Lung (tissue), 12 donors: Measurements from ENCODE around the gene XPNPEP1. TPM values are rescaled to one million over a fixed set of nuclear protein-coding genes. Genes with fewer than 3 reads are reported as not detected.

Experiments
- ATAC-seq: fragments of 200-7000 bp; cut with Tn5 transposase; one replicate; pipeline ENCODE4 v1.9.1; 2020; ENCODE audit warnings: moderate number of reproducible peaks; ENCODE audit not compliant: insufficient read depth, low FRiP score
- DNase-seq, 3 donors: peaks; one replicate each; pipeline ENCODE4 v3.0.0-alpha.2; 2013 to 2017
- H3K27ac ChIP-seq, 2 donors: one replicate each; pipeline ENCODE4 v1.5.1; 2013; ENCODE audit warnings: mild to moderate bottlenecking in 2 of 2, moderate library complexity in 2 of 2, control low read depth in 1 of 2, inconsistent platforms in 1 of 2, low read depth in 1 of 2, low read length in 1 of 2
- H3K27me3 ChIP-seq, 3 donors: one replicate each; pipeline ENCODE4 v1.5.1; 2013; ENCODE audit warnings: low read length in 2 of 3; ENCODE audit not compliant: control insufficient read depth in 3 of 3, insufficient read depth in 3 of 3
- H3K36me3 ChIP-seq, 4 donors: one replicate each; pipeline ENCODE4 v1.5.1; 2013; ENCODE audit warnings: low read length in 4 of 4, mild to moderate bottlenecking in 1 of 4, moderate library complexity in 1 of 4; ENCODE audit not compliant: control insufficient read depth in 4 of 4, insufficient read depth in 4 of 4
- H3K4me1 ChIP-seq, 5 donors: one replicate each; pipeline ENCODE4 v1.5.1; 2013; ENCODE audit warnings: low read length in 5 of 5, mild to moderate bottlenecking in 2 of 5, moderate library complexity in 1 of 5; ENCODE audit not compliant: control insufficient read depth in 5 of 5, insufficient read depth in 5 of 5
- H3K4me3 ChIP-seq: one replicate; pipeline ENCODE4 v1.5.1; 2013; ENCODE audit warnings: mild to moderate bottlenecking, control low read depth, moderate library complexity
- H3K9ac ChIP-seq, 2 donors: one replicate each; pipeline ENCODE4 v1.5.1; 2013; ENCODE audit warnings: low read length in 2 of 2, control low read depth in 1 of 2; ENCODE audit not compliant: insufficient read depth in 1 of 2
- H3K9me3 ChIP-seq, 4 donors: one replicate each; pipeline ENCODE4 v1.5.1; 2013; ENCODE audit warnings: low read length in 3 of 4, mild to moderate bottlenecking in 1 of 4, moderate library complexity in 1 of 4; ENCODE audit not compliant: control insufficient read depth in 4 of 4, insufficient read depth in 3 of 4
- WGBS, 2 donors: extraction: QIAGEN DNeasy Blood & Tissue Kit; methylation state at CpG; one replicate each; pipeline ENCODE4 v1.1.7; 2013; 5-methylcytosine and 5-hydroxymethylcytosine counted together
- polyA plus RNA-seq, 2 donors: library from polyadenylated mRNA; stranded (reverse); fragments of 200-250 nt; gene quantifications; one replicate each; pipeline ENCODE4 v1.2.1, GENCODE V29; 2013
- total RNA-seq, 2 donors: library from RNA; depleted of rRNA in 1 of 2; stranded (reverse); fragments of >200 nt in 1 of 2; gene quantifications; one replicate each; pipeline ENCODE4 v1.2.1, GENCODE V29; 2014 to 2021
- TF ChIP-seq, protein P1 (sequence below): IDR thresholded peaks from 2 replicates; pipeline ENCODE4 v1.5.1; 2012; ENCODE audit warnings: mild to moderate bottlenecking; ENCODE audit errors: control extremely low read depth, extremely low read depth
- donor health status: control.
- donor health status: control.
- donor health status: Bipolar disorder and iron deficiency.
- donor health status: healthy.
- donor health status: DM: yes; HTN: yes; CAD: no.

XPNPEP1 gene
- total and polyA plus RNA-seq, 4 donors: 16.5 to 129 (median 48.4) TPM

DNA sequence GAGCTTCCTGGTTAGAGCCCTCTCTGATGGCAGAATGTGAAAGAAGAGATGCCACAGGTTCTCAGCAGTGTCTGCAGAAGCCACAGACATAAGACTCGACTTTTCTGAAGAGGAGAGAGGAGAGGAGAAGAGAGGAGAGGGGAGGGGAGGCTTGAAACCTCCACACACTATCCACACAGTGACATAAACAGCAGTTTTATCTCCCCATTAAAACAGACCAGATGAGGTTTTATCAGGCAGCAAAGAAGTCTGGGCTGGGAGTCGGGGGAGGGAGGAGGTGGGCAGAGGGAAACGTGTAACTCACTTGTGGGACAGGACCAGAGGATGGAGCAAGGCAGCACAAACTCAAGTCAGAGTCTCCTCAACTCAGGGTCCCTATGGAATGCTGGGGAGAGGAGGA, 76.5 kb downstream of the XPNPEP1 start:
- Histone ChIP-seq H3K27me3 (no peaks in the 10 kb centered on the region), H3K9ac (no peak overlapping the region), H3K36me3 (no peaks in the 10 kb centered on the region), H3K4me1 (peaks cover 0 to 2% (median 0%) of the 10 kb centered on the region in 5 donors), H3K4me3 (no peak overlapping the region), H3K27ac (no peak overlapping the region), H3K9me3 (no peaks in the 10 kb centered on the region)
- DNase-seq: no peak
- ATAC-seq: no peak
- TF ChIP-seq, protein P1, sequence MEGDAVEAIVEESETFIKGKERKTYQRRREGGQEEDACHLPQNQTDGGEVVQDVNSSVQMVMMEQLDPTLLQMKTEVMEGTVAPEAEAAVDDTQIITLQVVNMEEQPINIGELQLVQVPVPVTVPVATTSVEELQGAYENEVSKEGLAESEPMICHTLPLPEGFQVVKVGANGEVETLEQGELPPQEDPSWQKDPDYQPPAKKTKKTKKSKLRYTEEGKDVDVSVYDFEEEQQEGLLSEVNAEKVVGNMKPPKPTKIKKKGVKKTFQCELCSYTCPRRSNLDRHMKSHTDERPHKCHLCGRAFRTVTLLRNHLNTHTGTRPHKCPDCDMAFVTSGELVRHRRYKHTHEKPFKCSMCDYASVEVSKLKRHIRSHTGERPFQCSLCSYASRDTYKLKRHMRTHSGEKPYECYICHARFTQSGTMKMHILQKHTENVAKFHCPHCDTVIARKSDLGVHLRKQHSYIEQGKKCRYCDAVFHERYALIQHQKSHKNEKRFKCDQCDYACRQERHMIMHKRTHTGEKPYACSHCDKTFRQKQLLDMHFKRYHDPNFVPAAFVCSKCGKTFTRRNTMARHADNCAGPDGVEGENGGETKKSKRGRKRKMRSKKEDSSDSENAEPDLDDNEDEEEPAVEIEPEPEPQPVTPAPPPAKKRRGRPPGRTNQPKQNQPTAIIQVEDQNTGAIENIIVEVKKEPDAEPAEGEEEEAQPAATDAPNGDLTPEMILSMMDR: no peak
- 32 to 61% methylated on average over 3 of the region's 3 CpGs for WGBS, 2 donors

DNA sequence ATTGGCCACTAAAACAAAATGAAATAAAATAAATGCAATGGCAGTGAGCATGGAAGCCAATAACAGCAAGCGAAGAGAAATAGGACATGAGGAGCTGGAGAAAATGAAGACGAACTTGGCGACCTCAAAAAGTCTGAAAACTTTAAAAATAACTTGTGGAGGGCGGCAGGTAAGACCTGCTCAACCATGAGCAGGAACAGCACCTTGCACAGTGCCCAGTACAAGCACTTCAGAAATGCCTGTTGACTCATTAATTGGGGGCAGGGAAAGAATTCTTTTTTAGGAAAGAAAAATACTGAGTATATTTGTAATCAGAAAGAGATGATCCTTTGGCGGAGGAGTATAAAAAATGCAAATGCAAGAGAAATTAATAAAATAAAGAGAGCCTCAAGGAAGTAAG, 78.0 kb downstream of the XPNPEP1 start:
- WGBS, 2 donors: 75 to 87% methylated on average over 5 of the region's 5 CpGs

DNA sequence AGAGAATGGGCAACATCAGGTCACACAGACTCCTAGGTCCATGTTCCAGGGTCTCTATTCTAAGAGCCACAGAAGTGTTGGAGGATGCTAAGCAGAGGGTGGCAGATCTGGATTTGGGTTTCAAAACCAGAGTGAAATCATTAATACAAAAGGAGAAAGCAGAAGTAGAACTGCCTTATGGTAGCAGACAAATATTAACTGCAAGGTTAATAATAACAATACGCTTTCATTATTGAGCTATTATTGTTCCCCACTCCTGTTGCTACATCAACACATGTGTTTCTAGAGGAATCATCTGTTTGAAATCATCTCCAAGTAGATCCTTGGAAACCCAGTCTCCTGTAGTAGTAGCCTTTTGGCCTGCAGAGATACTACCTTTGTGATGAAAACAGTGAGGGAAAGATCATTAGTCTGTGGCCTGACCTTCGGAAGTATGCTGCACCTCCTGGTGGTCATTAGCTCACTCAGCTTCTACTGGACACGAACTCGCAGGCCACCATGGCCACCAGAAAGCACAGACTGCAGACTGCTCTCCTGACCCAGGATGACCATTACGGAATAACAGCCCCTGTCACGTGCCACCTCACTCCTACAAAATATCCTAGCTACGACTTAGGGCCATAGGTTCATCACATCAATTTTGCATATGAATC, 84.6 kb downstream of the XPNPEP1 start:
- Histone ChIP-seq H3K4me1 (no peaks in the 10 kb centered on the region), H3K36me3 (no peaks in the 10 kb centered on the region), H3K27ac (no peak overlapping the region), H3K27me3 (no peaks in the 10 kb centered on the region), H3K4me3 (no peak overlapping the region), H3K9me3 (no peaks in the 10 kb centered on the region), H3K9ac (no peak overlapping the region)
- DNase-seq: no peak
- WGBS, 2 donors: 91 to 92% methylated on average over 7 of the region's 7 CpGs
- ATAC-seq: no peak
- TF ChIP-seq, protein P1: no peak

More for the DNA sequence above, 78.0 kb downstream of the XPNPEP1 start:
- no peaks in the 10 kb centered on the region for H3K36me3 ChIP-seq
- H3K27ac ChIP-seq: no peak overlapping the region
- H3K9me3 ChIP-seq: no peaks in the 10 kb centered on the region
- H3K4me1 ChIP-seq: peaks cover 0 to 2% (median 0%) of the 10 kb centered on the region in 5 donors
- DNase-seq (no peak), ATAC-seq (no peak)
- TF ChIP-seq, protein P1: no peak
- H3K9ac ChIP-seq: no peak overlapping the region
- no peaks in the 10 kb centered on the region for H3K27me3 ChIP-seq
- H3K4me3 ChIP-seq: no peak overlapping the region

DNA sequence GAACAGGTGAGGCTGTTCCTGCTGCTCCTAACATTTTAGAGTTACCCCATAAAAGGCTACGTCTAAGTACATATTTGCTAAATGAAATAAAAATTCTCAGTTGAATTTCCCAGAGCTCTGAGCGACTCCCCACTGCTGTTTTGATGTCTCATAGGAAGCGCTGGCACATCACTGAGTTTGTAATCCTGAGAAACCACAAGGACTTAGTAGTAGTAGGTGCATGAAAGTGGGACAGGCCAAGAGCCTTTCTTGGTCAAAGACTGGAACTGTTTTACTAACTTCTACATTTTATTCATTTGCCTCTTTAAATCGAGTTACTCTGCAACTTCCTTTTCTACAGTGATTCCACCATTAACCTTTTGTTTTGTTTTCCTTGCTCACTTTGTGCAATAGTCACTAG, 85.9 kb downstream of the XPNPEP1 start:
- WGBS, 2 donors: 73 to 77% methylated on average over 4 of the region's 4 CpGs
- Histone ChIP-seq H3K36me3 (no peaks in the 10 kb centered on the region), H3K9me3 (no peaks in the 10 kb centered on the region), H3K27me3 (no peaks in the 10 kb centered on the region), H3K27ac (no peak overlapping the region), H3K9ac (no peak overlapping the region), H3K4me3 (no peak overlapping the region), H3K4me1 (no peaks in the 10 kb centered on the region)
- DNase-seq (no peak), ATAC-seq (no peak)
- TF ChIP-seq, protein P1: no peak
